ENCODE data around the gene PRXL2B. TPM values are rescaled to one million over a fixed set of nuclear protein-coding genes. Genes with fewer than 3 reads are reported as not detected.

PRXL2B gene
- total RNA-seq, 4 donors from 2014 or later, result 0.51 to 20.5 (median 13.2) TPM

GRCh38 chr1:2588661-2589430 lies 2.3 kb downstream of the PRXL2B start:
- intact Hi-C loops (cut with DNase I; ENCODE audit: low total_unique reads), result loop anchor here (10.0 kb wide), 1 partner anchor 1056 kb away; no protein-coding TSS in a partner anchor

GRCh38 chr1:2589431-2590232 lies 3.1 kb downstream of the PRXL2B start:
- no peaks in the 10 kb centered on the region for H3K36me3 ChIP-seq
- H3K27me3 ChIP-seq, result no peaks in the 10 kb centered on the region
- no peak overlapping the region for H3K4me3 ChIP-seq
- no peak for TF ChIP-seq POLR2A (IDR thresholded peaks at IDR 0.05)
- TF ChIP-seq CTCF (IDR thresholded peaks at IDR 0.05), result no peak
- H3K9me3 ChIP-seq, result no peaks in the 10 kb centered on the region
- intact Hi-C loops (cut with DNase I; ENCODE audit: low total_unique reads), result loop anchor here (10.0 kb wide), 1 partner anchor 1055 kb away; no protein-coding TSS in a partner anchor
- no peak overlapping the region for H3K27ac ChIP-seq
- H3K4me1 ChIP-seq, result peaks cover 0 to 4% of the 10 kb centered on the region in 2 donors
- no peak for DNase-seq

More at GRCh38 chr1:2588661-2589430, 2.3 kb downstream of the PRXL2B start:
- Histone ChIP-seq H3K36me3 (no peaks in the 10 kb centered on the region), H3K9me3 (no peaks in the 10 kb centered on the region), H3K4me3 (no peak overlapping the region), H3K27me3 (no peaks in the 10 kb centered on the region), H3K4me1 (peaks cover 0 to 4% of the 10 kb centered on the region in 2 donors), H3K27ac (no peak overlapping the region)
- DNase-seq, result no peak
- TF ChIP-seq POLR2A (IDR thresholded peaks at IDR 0.05), result no peak
- TF ChIP-seq CTCF (IDR thresholded peaks at IDR 0.05), result no peak

GRCh38 chr1:2590233-2591141 lies 3.9 kb downstream of the PRXL2B start:
- intact Hi-C loops (cut with DNase I; ENCODE audit: low total_unique reads), result no loop called here
- no peaks in the 10 kb centered on the region for H3K4me1 ChIP-seq
- no peak for DNase-seq
- H3K36me3 ChIP-seq, result no peaks in the 10 kb centered on the region
- TF ChIP-seq POLR2A (IDR thresholded peaks at IDR 0.05) (no peak), CTCF (IDR thresholded peaks at IDR 0.05) (no peak)
- no peak overlapping the region for H3K4me3 ChIP-seq
- no peak overlapping the region for H3K27ac ChIP-seq
- no peaks in the 10 kb centered on the region for H3K27me3 ChIP-seq
- H3K9me3 ChIP-seq, result no peaks in the 10 kb centered on the region

- TF ChIP-seq POLR2A (IDR thresholded peaks at IDR 0.05), result no peak
- TF ChIP-seq CTCF (IDR thresholded peaks at IDR 0.05), result no peak
- DNase-seq, result no peak
- no peak overlapping the region for H3K4me3 ChIP-seq
- H3K27me3 ChIP-seq, result no peaks in the 10 kb centered on the region
- no peaks in the 10 kb centered on the region for H3K4me1 ChIP-seq
- no peaks in the 10 kb centered on the region for H3K9me3 ChIP-seq
- intact Hi-C loops (cut with DNase I; ENCODE audit: low total_unique reads), result no loop called here
- H3K36me3 ChIP-seq, result no peaks in the 10 kb centered on the region
- H3K27ac ChIP-seq, result no peak overlapping the region
These were observed 4.6 kb downstream of the PRXL2B start for GRCh38 chr1:2591233-2591580.
